NCI-H526 (cell line): ENCODE measurements around the gene CLGN.

ENCODE experiments used
- DNase-seq, 2 experiments: peaks; one replicate each; lab custom pipeline; 2025; lab: John Stamatoyannopoulos, UW

CLGN gene

GRCh38 chr4:140382732-140383131 is 44.7 kb downstream of the CLGN start:
- DNase-seq, result no peak

- peak in 1 of 2 experiments; percentile 33 for DNase-seq
Observed at GRCh38 chr4:140374130-140374477, 53.3 kb downstream of the CLGN start.

GRCh38 chr4:140373328-140374129 is 53.9 kb downstream of the CLGN start, which contains the start of gene SCOC:
SCOC (plus strand) TSS chr4:140373646; CDS start chr4:140379171, 5,525 bp downstream.
- peak; percentile 99 for DNase-seq

GRCh38 chr4:140372751-140373327 is 54.6 kb downstream of the CLGN start:
- peak; percentile 42 to 46 for DNase-seq

GRCh38 chr4:140368686-140369085 is 58.8 kb downstream of the CLGN start:
- no peak for DNase-seq

- DNase-seq, result no peak
Observed at GRCh38 chr4:140367738-140368137, 59.7 kb downstream of the CLGN start.

- no peak for DNase-seq
Observed at GRCh38 chr4:140363558-140363957, 63.9 kb downstream of the CLGN start.

GRCh38 chr4:140363051-140363450 is 64.4 kb downstream of the CLGN start:
- DNase-seq, result no peak

- DNase-seq, result no peak
Observed at GRCh38 chr4:140361099-140361498, 66.3 kb downstream of the CLGN start.

GRCh38 chr4:140359562-140360427 is 67.7 kb downstream of the CLGN start:
- DNase-seq, result peak; percentile 90 to 95

- DNase-seq, result no peak
Observed at GRCh38 chr4:140358281-140358680, 69.2 kb downstream of the CLGN start.

GRCh38 chr4:140357868-140358267 is 69.6 kb downstream of the CLGN start:
- no peak for DNase-seq

GRCh38 chr4:140355288-140355687 is 72.2 kb downstream of the CLGN start:
- DNase-seq, result no peak

- DNase-seq, result no peak
Observed at GRCh38 chr4:140353786-140354185, 73.7 kb downstream of the CLGN start.

GRCh38 chr4:140351093-140352075 is 76.1 kb downstream of the CLGN start:
- DNase-seq, result no peak

GRCh38 chr4:140349816-140350215 is 77.6 kb downstream of the CLGN start:
- no peak for DNase-seq

- no peak for DNase-seq
Observed at GRCh38 chr4:140346136-140346535, 81.3 kb downstream of the CLGN start.

- no peak for DNase-seq
Observed at GRCh38 chr4:140344621-140345020, 82.8 kb downstream of the CLGN start.

GRCh38 chr4:140344101-140344500 is 83.3 kb downstream of the CLGN start:
- no peak for DNase-seq

GRCh38 chr4:140343303-140343702 is 84.1 kb downstream of the CLGN start:
- peak; percentile 7 to 49 for DNase-seq

GRCh38 chr4:140342620-140343019 is 84.8 kb downstream of the CLGN start:
- no peak for DNase-seq
